GM18873 (cell line): ENCODE data around the gene PHACTR3.

ENCODE experiments used
- ATAC-seq: cut with Tn5 transposase; IDR thresholded peaks from one replicate; pipeline ENCODE4 v1.9.1; 2021; ENCODE audit warnings: mild to moderate bottlenecking, moderate library complexity, moderate number of reproducible peaks; ENCODE audit not compliant: unreplicated experiment, low FRiP score

PHACTR3 gene

DNA sequence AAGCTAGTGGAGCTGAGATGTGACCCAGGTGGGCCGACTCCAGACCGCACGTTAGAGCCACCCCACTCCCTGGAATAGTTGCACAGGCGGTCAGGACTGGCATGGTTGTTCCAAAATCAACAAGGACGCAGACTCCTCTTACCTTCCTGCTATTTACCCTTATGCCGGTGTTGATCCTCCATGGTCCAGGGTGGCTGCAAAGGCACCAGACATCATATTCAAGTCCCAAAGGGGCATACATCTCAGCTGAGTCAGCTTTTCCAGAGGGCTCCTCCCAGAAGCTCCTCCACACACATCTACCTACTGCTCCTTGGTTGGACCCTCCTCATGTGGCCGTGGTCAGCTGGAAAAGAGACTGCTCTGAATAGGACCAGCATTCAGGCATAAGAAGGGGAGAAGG, 216.9 kb downstream of the PHACTR3 start:
- ATAC-seq: no peak

DNA sequence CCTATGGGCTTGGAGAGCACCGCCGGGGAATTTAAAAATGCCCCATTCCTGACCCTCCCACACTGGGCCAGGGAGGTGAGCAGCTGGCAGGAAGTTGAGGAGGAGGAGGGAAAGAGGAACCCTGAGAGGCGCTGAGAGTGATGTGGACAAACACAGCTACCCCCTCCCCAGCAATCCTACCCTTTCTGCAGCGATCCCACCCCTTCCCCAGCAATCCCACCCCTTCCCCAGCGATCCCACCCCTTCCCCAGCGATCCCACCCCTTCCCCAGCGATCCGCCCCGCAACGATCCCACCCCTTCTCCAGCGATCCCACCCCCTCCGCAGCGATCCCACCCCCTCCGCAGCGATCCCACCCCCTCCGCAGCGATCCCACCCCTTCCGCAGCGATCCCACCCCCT, 217.4 kb downstream of the PHACTR3 start:
- no peak for ATAC-seq

DNA sequence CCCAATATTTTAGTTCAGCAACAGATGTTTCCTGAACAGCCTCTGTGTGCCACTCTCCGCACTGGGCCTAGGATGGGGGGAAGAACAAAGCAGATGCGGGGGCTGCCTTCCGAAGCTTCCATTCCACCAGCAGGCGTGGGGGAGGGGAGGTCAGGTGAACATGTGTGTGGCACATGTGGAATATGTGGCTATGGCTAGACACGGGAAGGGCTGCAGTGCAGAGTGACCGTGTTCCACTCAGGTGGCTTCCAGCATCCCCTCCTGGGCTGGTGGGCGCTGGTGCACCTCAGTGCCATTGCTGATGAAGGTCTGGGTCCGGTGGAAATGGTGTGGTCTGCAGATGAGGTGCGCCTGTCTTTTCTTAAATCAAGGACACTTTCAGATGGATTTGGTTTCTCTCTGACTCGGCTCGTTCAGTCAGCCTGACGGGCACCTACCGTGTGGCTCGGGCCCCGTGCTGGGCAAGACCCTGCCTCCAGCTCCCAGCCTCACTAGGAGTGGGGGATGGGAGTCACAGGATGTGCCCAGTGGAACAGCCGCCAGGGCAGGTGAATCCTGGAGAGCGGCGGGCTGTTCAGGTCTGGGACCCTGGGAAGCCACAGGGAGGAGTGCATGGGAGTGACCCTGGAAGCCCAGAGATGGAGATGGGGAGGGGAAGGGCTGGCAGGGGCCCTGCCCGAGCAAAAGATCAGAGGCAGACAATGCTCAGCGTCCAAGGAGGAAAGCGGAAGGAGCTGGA, 218.1 kb downstream of the PHACTR3 start:
- ATAC-seq: no peak

DNA sequence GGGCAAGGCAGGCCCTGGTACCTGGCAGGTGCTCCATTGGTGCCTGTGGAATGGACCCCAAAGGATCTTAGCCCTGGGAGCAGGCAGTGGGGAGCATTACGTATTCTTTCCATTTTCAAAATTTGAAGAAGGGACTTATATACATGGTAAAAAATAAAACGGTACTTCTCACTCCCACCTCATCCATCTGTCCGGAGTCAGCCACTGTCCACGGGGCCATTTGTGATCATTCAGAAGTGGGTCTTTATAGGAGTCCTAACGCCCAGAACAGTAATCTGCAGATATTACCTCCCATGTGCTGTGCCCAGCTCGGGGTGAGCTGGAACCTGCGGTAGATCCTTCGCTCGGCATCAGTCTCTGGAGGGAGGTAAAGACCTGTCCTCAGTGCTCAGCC, 218.7 kb downstream of the PHACTR3 start:
- no peak for ATAC-seq

DNA sequence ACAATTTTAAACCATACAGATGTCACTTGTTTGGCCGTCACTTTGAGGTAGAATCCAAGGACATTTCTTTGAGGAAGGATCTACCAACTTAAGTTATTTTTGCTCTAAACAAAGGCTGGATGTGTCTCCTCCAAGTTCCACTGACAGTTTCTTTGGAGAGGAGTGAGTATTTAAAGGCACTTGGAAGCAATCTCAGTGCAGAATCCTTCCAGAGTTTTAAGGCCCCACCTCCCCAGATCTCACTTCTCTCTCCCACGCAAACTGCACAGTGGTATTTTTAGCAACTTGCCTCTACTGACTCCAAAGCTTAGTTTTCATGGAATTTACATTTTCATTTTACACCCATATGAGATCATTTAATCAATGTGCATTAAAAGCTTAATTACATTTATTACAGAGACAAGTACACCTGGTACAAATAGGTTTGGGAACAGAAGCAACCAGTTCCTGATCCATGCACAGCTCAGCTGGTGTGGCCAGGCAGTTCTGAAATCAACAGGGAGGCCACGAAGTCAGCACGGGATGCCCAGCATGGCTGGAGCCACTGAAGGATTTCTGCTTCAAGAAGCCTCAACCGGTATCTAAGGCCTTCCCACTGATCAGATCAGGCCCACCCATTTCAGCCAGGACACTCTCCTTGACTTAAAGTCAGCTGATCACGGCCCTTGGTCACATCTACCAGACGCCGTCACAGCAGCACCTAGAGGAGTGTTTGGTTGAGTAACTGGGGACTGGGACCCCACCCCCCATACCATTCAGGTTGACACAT, 219.3 kb downstream of the PHACTR3 start:
- ATAC-seq: no peak

DNA sequence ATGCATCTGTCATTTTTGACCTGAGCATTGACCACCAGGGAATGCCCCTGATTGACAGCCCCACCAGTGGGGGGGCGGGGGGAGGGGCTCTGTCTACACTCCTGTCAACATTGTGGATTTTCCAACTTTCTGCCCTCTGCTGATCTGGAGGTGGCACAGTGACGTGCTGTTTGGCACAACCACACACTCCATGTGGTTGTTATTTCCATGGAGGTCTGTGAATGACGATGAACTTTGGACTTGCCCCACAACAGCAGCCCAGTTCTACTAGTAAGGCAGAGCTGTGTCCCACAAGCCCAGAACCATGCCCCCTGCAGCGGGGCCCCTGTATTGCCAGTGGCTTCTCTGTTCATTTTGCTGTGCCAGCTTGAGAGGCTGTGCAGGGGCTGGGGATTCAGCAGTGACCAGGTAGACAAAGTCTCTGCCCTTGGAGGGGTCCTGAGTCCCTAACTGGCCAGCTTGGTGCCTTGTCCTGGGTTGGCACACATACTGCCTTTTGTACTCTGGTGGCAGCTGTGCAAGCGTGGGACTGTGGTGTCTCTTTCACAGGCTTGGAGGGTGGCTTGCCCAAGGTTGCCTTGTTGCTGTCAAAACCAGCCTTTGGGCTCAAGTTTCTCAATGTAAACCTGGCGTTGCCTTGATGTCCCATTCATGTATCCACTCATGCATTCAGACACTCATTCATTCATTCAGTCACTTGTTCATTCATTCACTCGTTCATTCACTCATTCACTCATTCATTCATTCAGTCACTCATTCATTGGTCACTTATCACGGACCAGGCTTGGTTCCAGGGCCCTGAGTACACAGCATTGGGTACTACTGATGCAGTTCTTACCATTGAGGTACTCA, 220.6 kb downstream of the PHACTR3 start:
- ATAC-seq: no peak

DNA sequence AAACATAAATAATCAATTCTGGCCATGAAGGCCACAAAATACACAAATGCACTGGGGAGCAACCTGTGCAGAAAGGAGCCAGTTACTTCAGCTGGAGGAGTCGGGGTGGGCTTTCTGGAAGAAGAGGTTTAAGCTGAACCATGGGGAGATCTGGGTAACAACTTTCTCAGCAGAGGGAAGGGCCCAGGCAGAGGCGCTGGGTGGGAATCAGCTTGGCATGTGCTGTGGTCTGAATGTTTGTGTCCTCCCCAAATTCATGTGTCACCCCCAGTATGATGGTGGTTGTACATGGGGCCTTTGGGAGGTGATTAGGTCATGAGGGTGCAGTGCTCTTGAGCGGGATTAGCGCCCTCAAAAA, 221.2 kb downstream of the PHACTR3 start:
- ATAC-seq: no peak

DNA sequence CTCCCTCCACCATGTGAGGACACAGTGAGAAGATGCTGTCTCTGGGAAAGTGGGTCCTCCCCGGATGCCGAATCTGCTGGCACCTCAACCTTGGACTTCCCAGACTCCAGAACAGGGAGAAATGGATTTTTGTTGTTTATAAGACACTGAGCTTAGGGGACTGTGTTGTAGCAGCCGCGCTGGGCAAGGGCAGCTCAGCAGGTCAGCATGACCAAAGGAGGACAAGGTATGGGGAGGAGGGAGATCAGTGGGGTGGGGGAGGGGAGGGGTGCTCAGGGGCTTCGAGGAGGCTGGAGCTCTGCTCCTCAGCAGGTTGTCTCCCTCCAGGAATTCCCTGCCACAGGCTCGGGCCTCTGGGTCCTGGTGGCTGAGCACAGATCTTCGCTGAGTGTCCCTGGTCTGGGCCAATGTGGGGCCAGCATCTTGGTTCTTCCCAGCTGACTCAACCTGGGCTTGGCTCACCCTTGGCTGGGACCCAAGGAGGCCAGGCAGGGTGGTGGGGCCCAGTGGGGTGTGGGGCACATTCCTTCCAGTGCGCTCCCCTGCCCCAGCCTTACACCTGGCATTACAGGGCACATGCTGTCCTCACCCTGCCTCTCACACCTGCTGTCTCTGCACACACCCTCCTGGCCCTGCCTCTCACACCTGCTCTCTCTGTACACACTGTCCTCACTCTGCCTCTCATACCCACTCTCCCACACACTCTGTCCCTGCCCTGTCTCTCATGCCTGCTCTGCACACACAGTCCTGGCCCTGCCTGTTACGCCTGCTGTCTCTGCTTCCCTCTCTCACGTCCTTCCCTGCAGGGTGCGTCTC, 221.8 kb downstream of the PHACTR3 start:
- no peak for ATAC-seq

DNA sequence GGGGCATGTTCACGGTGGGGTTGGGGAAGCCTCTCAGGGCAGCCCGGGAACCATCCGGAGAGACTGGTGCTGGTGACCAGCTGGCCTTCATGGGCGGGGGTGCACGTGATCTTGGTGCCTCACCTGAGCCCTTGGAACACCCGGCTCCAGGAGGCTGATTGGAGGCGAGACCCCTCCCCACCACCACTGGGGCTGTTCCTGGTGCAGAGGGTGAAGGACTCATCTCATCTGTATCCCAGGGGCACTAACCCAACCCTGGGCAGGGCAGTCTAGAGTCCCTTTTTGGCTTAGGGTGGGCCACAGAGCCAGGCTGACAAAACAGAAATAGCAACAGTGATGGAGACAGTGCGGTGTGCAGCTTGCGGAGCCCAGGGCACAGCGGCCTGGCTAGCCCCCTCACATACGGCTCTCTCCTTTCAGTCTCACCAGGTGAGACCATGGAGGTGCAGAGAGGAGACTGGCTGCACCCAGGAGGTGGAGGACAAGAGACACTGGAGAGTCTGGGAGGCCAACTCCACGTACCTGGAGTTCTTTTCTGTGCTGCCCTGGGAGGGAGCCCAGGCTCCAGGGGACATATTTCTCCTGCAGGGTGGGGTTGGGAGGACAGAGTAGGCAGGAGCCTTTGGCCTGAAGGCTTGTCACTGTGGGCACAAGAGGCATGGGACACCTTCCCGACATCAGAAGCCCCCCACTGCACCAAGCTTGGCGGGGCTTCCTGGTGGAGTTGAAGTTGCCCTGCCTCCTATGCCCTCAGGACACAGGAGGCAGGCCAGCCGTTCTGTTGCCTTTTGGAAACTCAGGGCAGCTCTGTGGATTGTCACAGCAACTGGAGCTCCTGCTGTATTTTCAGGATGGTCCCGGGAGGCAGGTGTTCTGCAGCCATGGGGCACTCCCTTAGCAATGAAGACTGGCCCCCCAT, 223.1 kb downstream of the PHACTR3 start:
- no peak for ATAC-seq

DNA sequence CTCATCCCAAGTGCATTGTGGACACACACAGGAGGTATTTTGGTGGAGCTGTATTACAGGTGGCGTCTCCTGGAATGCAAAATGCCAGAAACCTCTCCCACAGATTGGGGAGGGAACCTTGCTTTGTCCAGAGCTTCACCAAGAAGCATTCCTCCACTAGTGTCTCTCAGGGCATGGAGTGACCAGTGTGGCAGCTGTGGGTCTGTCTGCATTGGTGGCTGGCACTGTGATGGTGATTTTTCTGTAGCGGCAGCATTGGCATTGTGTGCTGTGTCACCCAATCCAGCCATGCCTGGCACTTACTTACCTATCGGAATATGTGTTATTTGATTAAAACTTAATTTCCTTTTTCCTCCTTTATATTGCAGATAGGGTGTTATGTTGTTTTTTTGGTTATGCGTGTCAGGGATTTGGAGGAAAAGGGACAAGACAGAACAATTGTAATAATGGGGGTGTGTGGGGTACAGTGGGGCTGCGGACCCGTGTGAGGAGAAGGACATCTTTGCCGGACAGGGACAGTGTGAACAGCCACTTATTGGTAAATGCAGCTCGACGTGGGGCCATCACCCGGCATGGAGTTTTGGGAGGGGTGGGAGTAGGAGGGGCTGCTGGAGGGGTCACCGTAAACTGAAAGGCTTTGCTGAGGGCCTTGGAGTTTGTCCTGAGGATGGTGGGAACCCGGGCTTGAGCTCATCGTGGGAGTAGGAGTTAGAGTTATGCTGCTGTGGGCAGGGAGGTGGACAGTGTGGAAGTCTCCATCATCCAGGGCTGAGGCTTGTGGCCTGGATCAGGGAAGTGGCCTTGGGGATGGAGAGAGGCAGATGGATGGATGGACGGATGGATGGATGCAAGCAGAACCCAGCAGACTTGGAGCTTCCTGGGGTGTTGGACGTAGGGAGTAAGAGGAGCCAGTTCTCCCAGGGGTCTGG, 224.0 kb downstream of the PHACTR3 start:
- ATAC-seq: no peak

DNA sequence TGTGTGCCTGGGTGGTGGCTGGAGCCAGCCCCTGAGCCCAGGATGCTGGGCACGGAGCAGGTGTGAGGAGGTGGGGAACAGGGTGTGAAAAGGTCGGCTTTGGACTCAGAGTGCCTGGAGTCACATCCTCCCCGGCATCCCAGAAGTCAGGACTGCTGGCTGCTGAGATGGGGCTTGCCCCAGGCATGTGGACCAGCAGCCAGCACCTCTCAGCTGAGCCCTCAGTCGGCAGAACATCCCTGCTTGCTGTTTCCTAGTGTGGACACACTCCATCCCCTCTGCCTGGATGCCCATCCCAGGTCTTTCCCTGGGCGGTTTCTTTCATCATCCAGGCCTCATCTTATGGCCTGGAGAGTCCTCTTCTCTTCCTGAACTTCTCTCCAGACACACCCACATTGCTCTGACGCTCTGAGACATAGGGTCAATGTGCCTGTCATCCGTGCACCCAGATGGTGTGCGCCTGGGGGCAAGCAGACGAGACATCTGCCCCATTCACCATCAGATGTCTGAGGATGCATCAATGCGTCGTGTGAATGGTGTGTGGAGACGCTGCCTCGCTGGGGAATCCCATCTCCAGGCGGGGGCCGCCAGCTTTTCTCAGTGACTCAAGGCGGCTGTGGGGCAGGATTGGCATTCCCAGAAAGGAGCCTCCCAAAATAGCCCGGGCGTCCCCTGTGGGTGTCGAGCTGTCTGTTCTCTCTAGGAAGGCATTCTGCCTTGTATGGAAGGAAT, 224.9 kb downstream of the PHACTR3 start:
- no peak for ATAC-seq

DNA sequence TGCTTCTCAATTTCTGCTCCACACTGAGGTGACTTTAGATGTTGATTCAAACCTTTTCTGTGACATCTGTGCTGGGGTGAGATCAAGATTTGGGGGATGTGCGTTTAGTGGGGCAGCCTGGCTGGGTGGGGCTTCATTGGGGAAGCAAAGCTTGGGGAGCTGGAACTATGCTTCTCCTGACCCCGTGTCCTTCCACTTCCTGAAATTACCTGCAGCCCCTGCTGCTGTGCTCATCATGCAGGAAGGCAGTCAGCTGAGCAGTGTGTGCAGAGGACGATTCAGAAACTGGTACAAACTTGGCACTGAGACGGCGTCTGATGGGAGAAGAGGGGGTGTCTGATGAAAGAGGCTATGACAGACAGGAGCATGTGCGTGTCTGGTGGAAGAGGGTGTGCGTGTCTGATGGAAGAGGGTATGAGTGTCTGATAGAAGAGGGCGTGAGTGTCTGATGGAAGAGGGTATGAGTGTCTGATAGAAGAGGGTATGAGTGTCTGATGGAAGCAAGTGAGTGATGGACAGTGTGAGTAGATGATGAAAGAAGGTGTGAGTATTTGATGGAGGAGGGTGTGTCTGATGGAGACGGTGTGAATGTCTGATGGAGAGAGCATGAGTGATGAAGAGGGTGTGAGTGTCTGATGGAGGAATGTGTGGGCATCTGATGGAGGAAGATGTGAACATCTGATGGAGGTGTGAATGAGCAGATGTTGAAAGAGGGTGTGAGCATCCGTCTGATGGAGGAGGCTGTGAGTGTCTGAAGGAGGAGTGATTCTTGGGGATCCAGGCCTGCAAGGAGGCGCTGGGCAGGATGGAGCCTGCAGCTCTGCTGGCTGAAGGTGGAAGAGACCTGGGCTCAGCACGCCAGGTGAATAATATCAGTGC, 225.7 kb downstream of the PHACTR3 start:
- no peak for ATAC-seq

DNA sequence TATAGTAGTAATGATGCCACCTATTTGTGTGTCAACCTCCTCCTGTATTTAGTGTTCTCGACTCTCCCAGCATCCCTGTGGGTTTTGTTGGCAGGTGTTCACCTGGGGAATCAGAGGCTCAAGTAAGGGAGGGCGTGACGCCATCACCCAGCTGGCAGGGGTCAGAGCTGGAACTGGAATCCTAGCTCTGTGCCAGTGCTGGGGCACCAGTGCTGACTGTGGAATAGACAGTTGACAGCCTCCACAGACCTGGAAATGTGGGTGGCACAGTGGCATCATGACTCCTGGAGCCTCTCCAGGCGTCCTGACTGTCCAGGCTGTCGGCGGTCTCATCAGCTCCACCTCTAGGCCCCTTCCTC, 226.3 kb downstream of the PHACTR3 start:
- no peak for ATAC-seq

DNA sequence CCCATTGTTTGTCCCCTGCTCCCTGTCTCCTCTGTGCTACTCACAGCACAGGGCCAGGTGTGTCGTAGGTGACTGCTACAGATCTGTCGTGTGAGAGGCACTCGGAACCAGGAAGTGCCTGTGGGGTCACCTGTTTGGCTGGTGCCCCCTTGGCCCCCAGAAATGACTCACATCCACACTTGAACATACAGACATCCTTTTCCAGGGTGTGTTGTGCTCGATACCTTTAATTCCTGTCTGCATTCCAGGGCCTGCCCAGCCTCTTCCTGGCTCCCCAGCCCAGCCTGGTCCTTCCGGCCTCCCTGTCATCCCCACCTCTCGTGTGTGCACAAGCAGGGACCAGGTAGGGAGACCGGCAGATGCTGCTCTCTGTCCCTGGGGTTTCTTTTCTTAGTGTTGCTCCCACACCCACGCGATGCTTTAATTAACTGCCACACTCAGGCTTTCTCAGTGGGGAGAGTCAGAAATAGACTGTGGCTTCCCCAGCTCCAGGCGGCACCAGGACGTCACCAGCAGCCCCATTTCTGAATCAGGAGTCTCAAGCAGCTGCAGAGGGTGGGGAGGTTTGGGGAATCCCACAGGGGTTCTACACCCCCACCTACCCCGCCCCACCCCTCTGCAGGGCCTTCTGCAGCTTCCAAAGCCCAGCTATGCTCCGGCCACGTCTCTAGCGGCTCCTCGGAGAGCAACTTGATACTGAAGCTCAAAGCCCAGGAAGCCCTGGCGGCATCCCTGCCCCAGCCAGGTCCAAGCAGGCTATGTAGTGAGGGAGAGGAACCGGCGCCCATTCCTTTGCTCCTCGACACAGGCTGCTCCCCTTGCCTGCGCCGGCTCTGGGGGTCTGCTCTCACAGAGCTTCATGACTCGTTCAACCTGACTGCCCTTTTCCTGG, 226.9 kb downstream of the PHACTR3 start:
- no peak for ATAC-seq

DNA sequence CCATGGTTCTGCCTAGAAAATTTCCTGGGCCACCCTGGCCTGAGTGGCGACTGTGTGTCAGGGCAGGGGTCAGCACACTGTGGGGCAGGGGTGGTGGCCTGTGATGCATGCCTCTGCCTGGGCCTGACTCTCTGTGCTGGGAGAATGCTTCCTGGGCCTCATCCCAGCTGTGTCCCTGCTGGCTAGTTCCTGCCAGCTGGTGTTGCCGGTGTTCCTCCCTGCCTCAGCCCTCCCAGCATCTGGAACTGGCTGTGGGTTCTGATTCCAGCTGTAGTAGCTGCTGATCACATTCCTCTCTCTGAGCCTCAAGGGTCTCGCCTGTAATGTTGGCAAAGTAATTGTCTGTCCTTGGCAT, 227.6 kb downstream of the PHACTR3 start:
- ATAC-seq: no peak
